WTC11 (cell line): ENCODE results near the gene TNFAIP2. TPM values are rescaled to one million over a fixed set of nuclear protein-coding genes. Genes with fewer than 3 reads are reported as not detected.

Experiments
- ATAC-seq: fragments of 200-7000 bp; cut with Tn5 transposase; 2 replicates; pipeline ENCODE4 v1.10.0; 2021; ENCODE audit warnings: mild to moderate bottlenecking, moderate library complexity
- CTCF ChIA-PET: fragments of 300-600 bp; sonication (Branson Sonifier 250); formaldehyde crosslinking; loops from one replicate; lab custom pipeline; 2021; ENCODE audit warnings: antibody characterized with exemption; lab: Charles Lee
- POLR2A ChIA-PET: fragments of 350-600 bp; sonication (Branson Sonifier 250); formaldehyde crosslinking; loops from one replicate; lab custom pipeline; 2021; ENCODE audit warnings: antibody characterized with exemption; lab: Charles Lee
- DNase-seq: peaks from one replicate; pipeline ENCODE4 v3.0.0; 2021; ENCODE audit warnings: low spot score
- H3K27ac Mint-ChIP-seq: 2 replicates; pipeline ENCODE4 v1.8.0; 2021; ENCODE audit warnings: mixed read lengths
- H3K27me3 Mint-ChIP-seq: 2 replicates; pipeline ENCODE4 v1.8.0; 2021; ENCODE audit warnings: low read depth, mild to moderate bottlenecking, moderate library complexity, mixed read lengths
- H3K36me3 Mint-ChIP-seq: 2 replicates; pipeline ENCODE4 v1.8.0; 2021; ENCODE audit warnings: mixed read lengths
- H3K4me1 Mint-ChIP-seq: 2 replicates; pipeline ENCODE4 v1.8.0; 2022; ENCODE audit warnings: mixed read lengths
- H3K4me3 Mint-ChIP-seq: 2 replicates; pipeline ENCODE4 v1.8.0; 2021; ENCODE audit warnings: mild to moderate bottlenecking, moderate library complexity, mixed read lengths
- H3K9me3 Mint-ChIP-seq: 2 replicates; pipeline ENCODE4 v1.8.0; 2021; ENCODE audit warnings: mixed read lengths
- CREB1 ChIP-seq: sonication (generic); formaldehyde crosslinking; IDR thresholded peaks from 2 replicates; pipeline ENCODE4 v1.8.0; 2023; ENCODE audit warnings: mild to moderate bottlenecking, missing genetic modification reagents
- ERG ChIP-seq: fragments of 250-450 bp; sonication (Bioruptor Pico); IDR thresholded peaks from 2 replicates; pipeline ENCODE4 v1.8.0; 2021; ENCODE audit warnings: mild to moderate bottlenecking
- ESRRA ChIP-seq: sonication (generic); formaldehyde crosslinking; IDR thresholded peaks from 2 replicates; pipeline ENCODE4 v1.8.1; 2022; ENCODE audit warnings: mild to moderate bottlenecking, missing genetic modification reagents, borderline replicate concordance
- FOXJ3 ChIP-seq: sonication (generic); formaldehyde crosslinking; IDR thresholded peaks from 2 replicates; pipeline ENCODE4 v1.9.0; 2021; ENCODE audit warnings: missing genetic modification reagents, mild to moderate bottlenecking, borderline replicate concordance
- FOXP4 ChIP-seq: sonication (generic); formaldehyde crosslinking; IDR thresholded peaks from 2 replicates; pipeline ENCODE4 v1.8.0; 2022; ENCODE audit warnings: mild to moderate bottlenecking, missing genetic modification reagents
- JAZF1 ChIP-seq: fragments of 250-450 bp; sonication (Bioruptor Pico); IDR thresholded peaks from 2 replicates; pipeline ENCODE4 v1.9.0; 2021; ENCODE audit warnings: moderate library complexity, mild to moderate bottlenecking, inconsistent platforms
- JUN ChIP-seq: sonication (generic); formaldehyde crosslinking; IDR thresholded peaks from 2 replicates; pipeline ENCODE4 v1.8.0; 2023; ENCODE audit warnings: mild to moderate bottlenecking, missing genetic modification reagents
- MAX ChIP-seq: sonication (generic); formaldehyde crosslinking; IDR thresholded peaks from 2 replicates; pipeline ENCODE4 v1.8.0; 2022; ENCODE audit warnings: mild to moderate bottlenecking, missing genetic modification reagents
- MXD4 ChIP-seq: fragments of 250-450 bp; sonication (Bioruptor Pico); IDR thresholded peaks from 2 replicates; pipeline ENCODE4 v1.8.0; 2021; ENCODE audit warnings: mild to moderate bottlenecking, moderate library complexity, borderline replicate concordance
- NFE2L1 ChIP-seq: sonication (generic); formaldehyde crosslinking; IDR thresholded peaks from 2 replicates; pipeline ENCODE4 v1.8.1; 2023; ENCODE audit warnings: missing genetic modification reagents
- NR2C2 ChIP-seq: sonication (generic); formaldehyde crosslinking; IDR thresholded peaks from 2 replicates; pipeline ENCODE4 v1.8.0; 2022; ENCODE audit warnings: mild to moderate bottlenecking, missing genetic modification reagents
- RORB ChIP-seq: fragments of 250-450 bp; sonication (Bioruptor Pico); IDR thresholded peaks from 2 replicates; pipeline ENCODE4 v1.9.0; 2021; ENCODE audit warnings: mild to moderate bottlenecking
- SP1 ChIP-seq: sonication (generic); formaldehyde crosslinking; conservative IDR thresholded peaks from 2 replicates; pipeline ENCODE4 v1.8.1; 2022; ENCODE audit warnings: missing genetic modification reagents
- TCF7 ChIP-seq: sonication (generic); formaldehyde crosslinking; IDR thresholded peaks from 2 replicates; pipeline ENCODE4 v1.8.0; 2022; ENCODE audit warnings: mild to moderate bottlenecking, low read depth, missing genetic modification reagents, moderate library complexity
- TEAD1 ChIP-seq: sonication (generic); formaldehyde crosslinking; IDR thresholded peaks from 2 replicates; pipeline ENCODE4 v1.8.0; 2022; ENCODE audit warnings: mild to moderate bottlenecking, missing genetic modification reagents
- TP53 ChIP-seq: sonication (generic); formaldehyde crosslinking; IDR thresholded peaks from 2 replicates; pipeline ENCODE4 v1.8.1; 2023; ENCODE audit warnings: mild to moderate bottlenecking, missing genetic modification reagents
- ZNF121 ChIP-seq: sonication (generic); formaldehyde crosslinking; IDR thresholded peaks from 2 replicates; pipeline ENCODE4 v1.8.0; 2023; ENCODE audit warnings: missing genetic modification reagents
- ZNF138 ChIP-seq: sonication (generic); formaldehyde crosslinking; conservative IDR thresholded peaks from 2 replicates; pipeline ENCODE4 v1.8.1; 2022; ENCODE audit warnings: mild to moderate bottlenecking, moderate library complexity, missing genetic modification reagents
- ZNF263 ChIP-seq: sonication (generic); formaldehyde crosslinking; IDR thresholded peaks from 2 replicates; pipeline ENCODE4 v1.8.1; 2022; ENCODE audit warnings: low read depth, mild to moderate bottlenecking, moderate library complexity, missing genetic modification reagents
- ZNF317 ChIP-seq: sonication (generic); formaldehyde crosslinking; IDR thresholded peaks from 2 replicates; pipeline ENCODE4 v1.8.1; 2023; ENCODE audit warnings: low read depth, mild to moderate bottlenecking, moderate library complexity, missing genetic modification reagents, borderline replicate concordance
- ZNF416 ChIP-seq: fragments of 250-450 bp; sonication (Bioruptor Pico); IDR thresholded peaks from 2 replicates; pipeline ENCODE4 v1.9.0; 2021; ENCODE audit warnings: mild to moderate bottlenecking, inconsistent platforms
- total RNA-seq: library from RNA; stranded (reverse); gene quantifications from 3 replicates; pipeline ENCODE4 v1.2.3, GENCODE V29; 2021
- TF ChIP-seq, protein P1 (sequence below): sonication (generic); formaldehyde crosslinking; IDR thresholded peaks from 2 replicates; pipeline ENCODE4 v1.8.0; 2022; ENCODE audit warnings: missing genetic modification reagents
- TF ChIP-seq, protein P2 (sequence below): fragments of 250-450 bp; sonication (Bioruptor Pico); IDR thresholded peaks from 2 replicates; pipeline ENCODE4 v2.1.2; 2022; ENCODE audit warnings: mild to moderate bottlenecking, moderate library complexity
- TF ChIP-seq, protein P3 (sequence below): sonication (generic); formaldehyde crosslinking; IDR thresholded peaks from 2 replicates; pipeline ENCODE4 v1.8.1; 2023; ENCODE audit warnings: mild to moderate bottlenecking, missing genetic modification reagents, moderate library complexity

TNFAIP2 gene
- total RNA-seq, 1 experiment from 2014 or later: 24.1 TPM

- peaks cover 33% of the 10 kb centered on the region for H3K27me3 Mint-ChIP-seq
- H3K4me3 Mint-ChIP-seq: no peak overlapping the region
- ChIA-PET POLR2A (no interaction called here), CTCF (interaction anchor here (0.6 to 2.6 kb wide), 6 partner anchors 15 to 173 kb away, joined by 3 to 10 read pairs (median 6); partner anchors contain the start of gene TNFAIP2)
- H3K27ac Mint-ChIP-seq: no peak overlapping the region
- TF ChIP-seq ERG (CRISPR knock-in tag) (no peak), ZNF121 (CRISPR knock-in tag) (no peak), MAX (CRISPR knock-in tag) (no peak), ZNF416 (no peak), CREB1 (CRISPR knock-in tag) (no peak), ZNF317 (CRISPR knock-in tag) (no peak), TP53 (CRISPR knock-in tag) (no peak), JAZF1 (CRISPR knock-in tag) (no peak), JUN (CRISPR knock-in tag) (no peak), NFE2L1 (no peak), ESRRA (CRISPR knock-in tag) (no peak), TEAD1 (CRISPR knock-in tag) (no peak)
- TF ChIP-seq, protein P1, sequence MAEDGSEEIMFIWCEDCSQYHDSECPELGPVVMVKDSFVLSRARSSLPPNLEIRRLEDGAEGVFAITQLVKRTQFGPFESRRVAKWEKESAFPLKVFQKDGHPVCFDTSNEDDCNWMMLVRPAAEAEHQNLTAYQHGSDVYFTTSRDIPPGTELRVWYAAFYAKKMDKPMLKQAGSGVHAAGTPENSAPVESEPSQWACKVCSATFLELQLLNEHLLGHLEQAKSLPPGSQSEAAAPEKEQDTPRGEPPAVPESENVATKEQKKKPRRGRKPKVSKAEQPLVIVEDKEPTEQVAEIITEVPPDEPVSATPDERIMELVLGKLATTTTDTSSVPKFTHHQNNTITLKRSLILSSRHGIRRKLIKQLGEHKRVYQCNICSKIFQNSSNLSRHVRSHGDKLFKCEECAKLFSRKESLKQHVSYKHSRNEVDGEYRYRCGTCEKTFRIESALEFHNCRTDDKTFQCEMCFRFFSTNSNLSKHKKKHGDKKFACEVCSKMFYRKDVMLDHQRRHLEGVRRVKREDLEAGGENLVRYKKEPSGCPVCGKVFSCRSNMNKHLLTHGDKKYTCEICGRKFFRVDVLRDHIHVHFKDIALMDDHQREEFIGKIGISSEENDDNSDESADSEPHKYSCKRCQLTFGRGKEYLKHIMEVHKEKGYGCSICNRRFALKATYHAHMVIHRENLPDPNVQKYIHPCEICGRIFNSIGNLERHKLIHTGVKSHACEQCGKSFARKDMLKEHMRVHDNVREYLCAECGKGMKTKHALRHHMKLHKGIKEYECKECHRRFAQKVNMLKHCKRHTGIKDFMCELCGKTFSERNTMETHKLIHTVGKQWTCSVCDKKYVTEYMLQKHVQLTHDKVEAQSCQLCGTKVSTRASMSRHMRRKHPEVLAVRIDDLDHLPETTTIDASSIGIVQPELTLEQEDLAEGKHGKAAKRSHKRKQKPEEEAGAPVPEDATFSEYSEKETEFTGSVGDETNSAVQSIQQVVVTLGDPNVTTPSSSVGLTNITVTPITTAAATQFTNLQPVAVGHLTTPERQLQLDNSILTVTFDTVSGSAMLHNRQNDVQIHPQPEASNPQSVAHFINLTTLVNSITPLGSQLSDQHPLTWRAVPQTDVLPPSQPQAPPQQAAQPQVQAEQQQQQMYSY (CRISPR knock-in tag): no peak
- ATAC-seq (no peak), DNase-seq (no peak)
- no peaks in the 10 kb centered on the region for H3K36me3 Mint-ChIP-seq
- no peaks in the 10 kb centered on the region for H3K9me3 Mint-ChIP-seq
- peaks cover 39% of the 10 kb centered on the region for H3K4me1 Mint-ChIP-seq
These were observed 14.5 kb upstream of the TNFAIP2 start for GRCh38 chr14:103108749-103109207.

- Mint-ChIP-seq H3K27ac (no peak overlapping the region), H3K4me3 (peak overlapping the region; percentile 46), H3K4me1 (peaks cover 39% of the 10 kb centered on the region), H3K27me3 (peaks cover 23% of the 10 kb centered on the region), H3K36me3 (no peaks in the 10 kb centered on the region), H3K9me3 (no peaks in the 10 kb centered on the region)
- ATAC-seq: peak; percentile 10; the same call in 1 of the 2 replicates
- ChIA-PET POLR2A (interaction anchor here (0.5 to 1.8 kb wide), 3 partner anchors 27 to 169 kb away, joined by 3 to 4 read pairs (median 4); no protein-coding TSS in a partner anchor), CTCF (interaction anchor here (0.6 to 2.6 kb wide), 8 partner anchors 10 to 31 kb away, joined by 3 to 10 read pairs (median 6); partner anchors contain the start of gene TNFAIP2)
- DNase-seq: no peak
- TF ChIP-seq, protein P2, sequence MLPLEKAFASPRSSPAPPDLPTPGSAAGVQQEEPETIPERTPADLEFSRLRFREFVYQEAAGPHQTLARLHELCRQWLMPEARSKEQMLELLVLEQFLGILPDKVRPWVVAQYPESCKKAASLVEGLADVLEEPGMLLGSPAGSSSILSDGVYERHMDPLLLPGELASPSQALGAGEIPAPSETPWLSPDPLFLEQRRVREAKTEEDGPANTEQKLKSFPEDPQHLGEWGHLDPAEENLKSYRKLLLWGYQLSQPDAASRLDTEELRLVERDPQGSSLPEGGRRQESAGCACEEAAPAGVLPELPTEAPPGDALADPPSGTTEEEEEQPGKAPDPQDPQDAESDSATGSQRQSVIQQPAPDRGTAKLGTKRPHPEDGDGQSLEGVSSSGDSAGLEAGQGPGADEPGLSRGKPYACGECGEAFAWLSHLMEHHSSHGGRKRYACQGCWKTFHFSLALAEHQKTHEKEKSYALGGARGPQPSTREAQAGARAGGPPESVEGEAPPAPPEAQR: no peak
- TF ChIP-seq RORB (CRISPR knock-in tag) (no peak), SP1 (no peak), NR2C2 (CRISPR knock-in tag) (no peak), FOXP4 (CRISPR knock-in tag) (0 out of 2 replicates have a peak, but pooled peaks have one; percentile 23), ZNF317 (CRISPR knock-in tag) (no peak), FOXJ3 (no peak), MAX (CRISPR knock-in tag) (peak; percentile 65; the same call in 1 of the 2 replicates), MXD4 (no peak), ZNF263 (CRISPR knock-in tag) (no peak), TCF7 (no peak), ZNF138 (CRISPR knock-in tag) (0 out of 2 replicates have a peak, but pooled peaks have one; percentile 37), ZNF416 (no peak)
- TF ChIP-seq, protein P3, sequence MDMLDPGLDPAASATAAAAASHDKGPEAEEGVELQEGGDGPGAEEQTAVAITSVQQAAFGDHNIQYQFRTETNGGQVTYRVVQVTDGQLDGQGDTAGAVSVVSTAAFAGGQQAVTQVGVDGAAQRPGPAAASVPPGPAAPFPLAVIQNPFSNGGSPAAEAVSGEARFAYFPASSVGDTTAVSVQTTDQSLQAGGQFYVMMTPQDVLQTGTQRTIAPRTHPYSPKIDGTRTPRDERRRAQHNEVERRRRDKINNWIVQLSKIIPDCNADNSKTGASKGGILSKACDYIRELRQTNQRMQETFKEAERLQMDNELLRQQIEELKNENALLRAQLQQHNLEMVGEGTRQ (CRISPR knock-in tag): no peak
These were observed 13.5 kb upstream of the TNFAIP2 start for GRCh38 chr14:103109535-103110441.
